Measurements from ENCODE around the gene COL17A1. TPM values are rescaled to one million over a fixed set of nuclear protein-coding genes. Genes with fewer than 3 reads are reported as not detected.

COL17A1 gene
- total RNA-seq, 4 donors from 2014 or later = under 0.01 to 0.19 TPM; not detected in 2

DNA sequence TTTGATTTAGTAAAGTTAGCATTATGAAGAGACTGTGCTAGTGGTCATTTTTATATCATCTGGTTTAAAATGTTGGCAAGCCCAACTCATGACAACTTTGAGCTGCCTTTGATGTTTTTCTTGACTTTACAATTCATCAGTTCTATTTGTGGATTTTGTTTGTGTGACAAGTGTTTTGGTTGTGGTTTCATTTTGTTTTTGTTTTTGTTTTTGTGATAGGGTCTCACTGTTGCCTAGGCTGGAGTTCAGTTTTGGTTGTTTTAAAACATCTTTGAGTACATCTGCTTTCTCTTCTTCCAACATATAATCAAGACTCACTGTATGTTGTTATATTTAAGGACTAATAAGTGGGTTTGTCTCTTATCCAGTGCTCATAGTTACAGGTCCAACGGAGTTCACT is 18.7 kb upstream of the COL17A1 start:
- TF ChIP-seq, protein P1, sequence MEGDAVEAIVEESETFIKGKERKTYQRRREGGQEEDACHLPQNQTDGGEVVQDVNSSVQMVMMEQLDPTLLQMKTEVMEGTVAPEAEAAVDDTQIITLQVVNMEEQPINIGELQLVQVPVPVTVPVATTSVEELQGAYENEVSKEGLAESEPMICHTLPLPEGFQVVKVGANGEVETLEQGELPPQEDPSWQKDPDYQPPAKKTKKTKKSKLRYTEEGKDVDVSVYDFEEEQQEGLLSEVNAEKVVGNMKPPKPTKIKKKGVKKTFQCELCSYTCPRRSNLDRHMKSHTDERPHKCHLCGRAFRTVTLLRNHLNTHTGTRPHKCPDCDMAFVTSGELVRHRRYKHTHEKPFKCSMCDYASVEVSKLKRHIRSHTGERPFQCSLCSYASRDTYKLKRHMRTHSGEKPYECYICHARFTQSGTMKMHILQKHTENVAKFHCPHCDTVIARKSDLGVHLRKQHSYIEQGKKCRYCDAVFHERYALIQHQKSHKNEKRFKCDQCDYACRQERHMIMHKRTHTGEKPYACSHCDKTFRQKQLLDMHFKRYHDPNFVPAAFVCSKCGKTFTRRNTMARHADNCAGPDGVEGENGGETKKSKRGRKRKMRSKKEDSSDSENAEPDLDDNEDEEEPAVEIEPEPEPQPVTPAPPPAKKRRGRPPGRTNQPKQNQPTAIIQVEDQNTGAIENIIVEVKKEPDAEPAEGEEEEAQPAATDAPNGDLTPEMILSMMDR (IDR thresholded peaks at IDR 0.05; ENCODE audit: low read depth) = no peak

- TF ChIP-seq, protein P1 (IDR thresholded peaks at IDR 0.05; ENCODE audit: low read depth) = no peak
Observed at GRCh38 chr10:104103956-104104355, 18.3 kb upstream of the COL17A1 start.

DNA sequence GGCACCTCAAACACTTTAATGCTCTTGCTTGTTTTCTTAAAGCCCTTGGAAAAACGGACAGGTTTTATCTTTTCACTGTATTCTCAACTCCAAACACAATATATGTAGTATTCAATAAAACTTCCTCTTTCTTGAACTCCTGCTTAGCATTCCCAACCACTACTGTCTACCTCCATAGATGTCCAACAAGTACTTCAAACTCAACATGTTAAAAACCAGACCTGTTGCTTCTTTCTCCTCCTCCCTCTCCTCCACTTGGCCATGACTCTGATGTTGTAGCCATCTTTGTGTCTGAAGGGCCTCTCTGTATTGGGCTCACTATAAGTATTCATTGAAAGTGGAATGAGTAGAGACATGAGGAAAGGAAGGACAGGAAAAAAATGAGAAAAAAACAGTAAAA is 16.2 kb upstream of the COL17A1 start:
- TF ChIP-seq, protein P1 (IDR thresholded peaks at IDR 0.05; ENCODE audit: low read depth) = no peak

DNA sequence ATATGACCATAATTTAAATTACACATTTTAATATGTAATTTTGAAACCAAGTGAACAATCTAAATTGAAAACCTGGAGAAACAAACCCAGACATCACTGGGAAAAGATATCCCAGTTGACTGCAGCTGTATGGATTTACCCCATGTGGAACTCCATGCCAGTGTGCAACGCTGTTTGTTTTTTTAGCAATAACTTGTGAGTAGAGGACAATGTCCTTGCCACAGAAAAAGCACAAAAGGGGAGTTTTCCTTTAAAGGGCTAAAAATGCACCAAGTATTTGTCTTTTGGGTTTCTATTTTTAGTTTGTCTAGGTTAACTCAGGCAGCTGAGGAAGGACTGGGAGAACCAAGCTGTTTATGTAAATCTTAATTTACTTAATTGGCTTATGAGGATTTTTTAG is 15.1 kb upstream of the COL17A1 start:
- TF ChIP-seq, protein P1 (IDR thresholded peaks at IDR 0.05; ENCODE audit: low read depth) = no peak

DNA sequence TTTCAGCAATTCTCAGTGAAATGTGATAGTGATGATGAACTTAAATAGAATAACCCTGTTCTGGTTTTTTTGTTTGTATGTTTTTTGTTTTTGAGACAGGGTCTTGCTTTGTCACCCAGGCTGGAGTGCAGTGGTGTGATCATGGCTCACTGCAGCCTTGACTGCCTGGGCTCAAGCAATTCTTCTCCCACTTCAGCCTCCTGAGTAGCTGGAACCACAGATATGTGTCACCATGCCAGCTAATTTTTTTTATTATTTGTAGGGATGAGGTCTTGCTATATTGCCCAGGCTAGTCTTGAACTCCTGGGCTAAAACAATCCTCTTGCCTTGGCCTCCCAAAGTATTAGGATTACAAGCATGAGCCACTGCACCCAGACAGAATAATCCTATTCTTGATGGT is 14.3 kb upstream of the COL17A1 start:
- TF ChIP-seq, protein P1 (IDR thresholded peaks at IDR 0.05; ENCODE audit: low read depth) = no peak

DNA sequence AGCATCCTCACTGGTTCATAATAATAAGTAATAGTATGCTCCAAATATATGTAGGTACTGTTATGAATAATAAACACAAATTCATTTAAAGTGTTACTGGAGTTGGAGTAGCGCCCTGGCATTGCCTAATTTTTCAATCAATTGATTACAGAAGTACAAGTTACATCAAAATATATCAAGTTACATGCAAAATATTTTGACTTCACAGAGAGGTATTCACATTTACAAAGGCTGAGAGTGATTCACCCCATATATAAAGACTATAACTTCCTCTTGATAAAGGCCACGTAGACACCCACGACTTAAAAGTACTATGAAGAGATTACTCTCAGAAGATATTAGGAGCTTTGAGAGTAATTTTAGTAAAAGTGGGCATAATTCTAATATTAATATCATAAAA is 13.6 kb upstream of the COL17A1 start:
- TF ChIP-seq, protein P1 (IDR thresholded peaks at IDR 0.05; ENCODE audit: low read depth) = no peak

- TF ChIP-seq, protein P1 (IDR thresholded peaks at IDR 0.05; ENCODE audit: low read depth) = no peak
Observed at GRCh38 chr10:104098358-104098925, 12.8 kb upstream of the COL17A1 start.

Data from subcutaneous adipose tissue (tissue), 4 donors.